WI38 (cell line): ENCODE data around the gene ITPKA.

Experiments used
- H3K4me3 ChIP-seq: 2 replicates; pipeline ENCODE4 v1.5.1; 2011; ENCODE audit warnings: low read depth, mild to moderate bottlenecking, control low read depth, low read length
- CTCF ChIP-seq: IDR thresholded peaks from 2 replicates; pipeline ENCODE4 v1.5.1; 2012; ENCODE audit warnings: low read depth, mild to moderate bottlenecking, control low read depth, low read length

ITPKA gene

GRCh38 chr15:41530363-41530956, 36.8 kb downstream of the ITPKA start:
- no peak for TF ChIP-seq CTCF
- H3K4me3 ChIP-seq = no peak overlapping the region

GRCh38 chr15:41535544-41535943, 41.9 kb downstream of the ITPKA start:
- TF ChIP-seq CTCF = no peak
- no peak overlapping the region for H3K4me3 ChIP-seq

GRCh38 chr15:41536866-41537265, 43.2 kb downstream of the ITPKA start:
- TF ChIP-seq CTCF = no peak

GRCh38 chr15:41543521-41543870, 49.8 kb downstream of the ITPKA start:
- no peak for TF ChIP-seq CTCF

More at GRCh38 chr15:41536866-41537265, 43.2 kb downstream of the ITPKA start:
- no peak overlapping the region for H3K4me3 ChIP-seq

GRCh38 chr15:41544650-41545015, 51.0 kb downstream of the ITPKA start:
- TF ChIP-seq CTCF = no peak
- H3K4me3 ChIP-seq = no peak overlapping the region

More at GRCh38 chr15:41543521-41543870, 49.8 kb downstream of the ITPKA start:
- peak overlapping the region; percentile 82 for H3K4me3 ChIP-seq

GRCh38 chr15:41545218-41545617, 51.5 kb downstream of the ITPKA start:
- TF ChIP-seq CTCF = no peak
- H3K4me3 ChIP-seq = no peak overlapping the region

GRCh38 chr15:41546851-41547786, 53.4 kb downstream of the ITPKA start:
- TF ChIP-seq CTCF = no peak
- H3K4me3 ChIP-seq = no peak overlapping the region
